ENCODE results near the gene ARFGEF2. TPM values are rescaled to one million over a fixed set of nuclear protein-coding genes. Genes with fewer than 3 reads are reported as not detected.

Gene ARFGEF2
- total and polyA plus RNA-seq, 7 donors, result 7.8 to 36.1 (median 22.8) TPM

GRCh38 chr20:48906221-48906877 lies 15.2 kb upstream of the ARFGEF2 start:
- Histone ChIP-seq H3K27me3 (ENCODE audit: insufficient read depth in 3 of 3, low read length in 2 of 3) (peaks cover 0 to 3% (median 0%) of the 10 kb centered on the region in 3 donors), H3K9me3 (no peaks in the 10 kb centered on the region), H3K27ac (no peak overlapping the region), H3K4me3 (no peak overlapping the region), H3K36me3 (ENCODE audit: insufficient read depth in 1 of 2, low read depth in 1 of 2) (no peaks in the 10 kb centered on the region), H3K4me1 (no peaks in the 10 kb centered on the region)
- WGBS, 3 donors, result 35 to 49% (median 40%) methylated on average over 7 of the region's 7 CpGs
- no peak for TF ChIP-seq CTCF (IDR thresholded peaks at IDR 0.05)
- intact Hi-C loops (cut with DNase I), result loop anchor here (5.0 to 10.0 kb wide), 2 partner anchors 84 to 1242 kb away; no protein-coding TSS in a partner anchor
- no peak for ATAC-seq
- DNase-seq, result no peak

GRCh38 chr20:48908656-48909319 lies 12.7 kb upstream of the ARFGEF2 start:
- TF ChIP-seq CTCF (IDR thresholded peaks at IDR 0.05), result no peak
- 70 to 73% (median 71%) methylated on average over 2 of the region's 2 CpGs for WGBS, 3 donors
- intact Hi-C loops (cut with DNase I), result loop anchor here (5.0 to 10.0 kb wide), 2 partner anchors 86 to 1244 kb away; no protein-coding TSS in a partner anchor
- H3K27ac ChIP-seq, result no peak overlapping the region
- no peaks in the 10 kb centered on the region for H3K9me3 ChIP-seq
- DNase-seq, result no peak
- H3K36me3 ChIP-seq (ENCODE audit: insufficient read depth in 1 of 2, low read depth in 1 of 2), result no peaks in the 10 kb centered on the region
- no peak for ATAC-seq
- no peaks in the 10 kb centered on the region for H3K4me1 ChIP-seq
- peaks cover 0 to 6% (median 3%) of the 10 kb centered on the region in 3 donors for H3K27me3 ChIP-seq (ENCODE audit: insufficient read depth in 3 of 3, low read length in 2 of 3)
- no peak overlapping the region for H3K4me3 ChIP-seq

GRCh38 chr20:48909910-48910309 lies 11.6 kb upstream of the ARFGEF2 start:
- no peak overlapping the region for H3K4me3 ChIP-seq
- no peaks in the 10 kb centered on the region for H3K4me1 ChIP-seq
- WGBS, 3 donors, result 90 to 93% (median 92%) methylated on average over 2 of the region's 2 CpGs
- DNase-seq (no peak), ATAC-seq (no peak)
- H3K36me3 ChIP-seq (ENCODE audit: insufficient read depth in 1 of 2, low read depth in 1 of 2), result no peaks in the 10 kb centered on the region
- H3K9me3 ChIP-seq, result no peaks in the 10 kb centered on the region
- peaks cover 0 to 6% (median 3%) of the 10 kb centered on the region in 3 donors for H3K27me3 ChIP-seq (ENCODE audit: insufficient read depth in 3 of 3, low read length in 2 of 3)
- H3K27ac ChIP-seq, result no peak overlapping the region
- TF ChIP-seq CTCF (IDR thresholded peaks at IDR 0.05), result no peak
- intact Hi-C loops (cut with DNase I), result loop anchor here (5.0 to 10.0 kb wide), 2 partner anchors 88 to 1245 kb away; no protein-coding TSS in a partner anchor

- H3K27ac ChIP-seq, result no peak overlapping the region
- peaks cover 0 to 6% (median 3%) of the 10 kb centered on the region in 3 donors for H3K27me3 ChIP-seq (ENCODE audit: insufficient read depth in 3 of 3, low read length in 2 of 3)
- H3K4me3 ChIP-seq, result no peak overlapping the region
- 49 to 52% (median 52%) methylated on average over 7 of the region's 7 CpGs for WGBS, 3 donors
- ATAC-seq, result no peak
- intact Hi-C loops (cut with DNase I), result no loop called here
- H3K36me3 ChIP-seq (ENCODE audit: insufficient read depth in 1 of 2, low read depth in 1 of 2), result no peaks in the 10 kb centered on the region
- H3K9me3 ChIP-seq, result no peaks in the 10 kb centered on the region
- DNase-seq, result no peak
- no peak for TF ChIP-seq CTCF (IDR thresholded peaks at IDR 0.05)
- H3K4me1 ChIP-seq, result no peaks in the 10 kb centered on the region
These were observed 11.1 kb upstream of the ARFGEF2 start for GRCh38 chr20:48910347-48910781.
